Epidermal melanocyte (primary cell): ENCODE data around the gene PALLD.

Source experiments
- DNase-seq: peaks from one replicate; pipeline ENCODE4 v3.0.0; 2011; ENCODE audit warnings: low spot score; ENCODE audit not compliant: insufficient read length

PALLD gene

GRCh38 chr4:168674077-168674747 is 177.4 kb downstream of the PALLD start:
- DNase-seq, result no peak

DNA sequence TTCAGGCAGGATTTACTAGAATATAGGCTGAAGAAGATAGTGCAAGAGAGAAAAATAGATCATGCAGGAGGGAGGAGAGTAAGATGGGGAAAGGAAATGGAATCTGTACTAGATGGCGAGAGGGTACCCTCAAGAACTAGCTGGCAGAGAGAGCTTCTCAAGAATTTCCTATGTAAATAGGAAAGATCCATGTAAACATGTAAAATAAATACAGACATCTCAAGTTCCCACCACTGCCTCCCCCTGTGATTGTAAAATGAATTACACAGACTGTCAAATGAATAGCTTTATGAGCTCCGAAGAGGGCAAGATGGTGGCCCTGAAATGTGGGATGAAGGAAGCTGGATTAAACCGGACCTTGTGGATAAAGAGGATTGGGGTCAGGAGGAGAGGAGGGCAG is 178.0 kb downstream of the PALLD start:
- DNase-seq, result no peak

GRCh38 chr4:168677063-168677462 is 180.2 kb downstream of the PALLD start:
- DNase-seq, result no peak

DNA sequence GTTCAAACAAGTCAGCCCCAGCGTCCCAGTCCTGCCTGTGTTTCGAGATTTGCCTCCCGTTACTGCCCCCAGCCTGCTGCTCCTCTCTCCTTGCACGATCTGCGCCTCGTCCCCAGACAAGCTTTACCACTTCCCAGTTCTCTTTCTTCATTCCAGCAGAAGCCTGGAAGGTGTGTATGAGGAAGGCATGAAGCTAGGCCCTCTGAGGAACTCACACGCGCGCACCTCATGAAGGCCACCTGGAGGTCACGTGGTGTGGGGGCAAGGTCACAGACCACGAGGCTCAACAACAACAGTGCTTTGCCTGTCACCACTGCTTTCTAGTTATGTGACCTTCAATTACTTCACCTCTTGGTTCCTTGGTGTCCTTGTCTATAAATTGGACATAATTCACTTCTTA is 181.0 kb downstream of the PALLD start:
- no peak for DNase-seq

- no peak for DNase-seq
Measured at GRCh38 chr4:168678751-168679366, 182.0 kb downstream of the PALLD start.

DNA sequence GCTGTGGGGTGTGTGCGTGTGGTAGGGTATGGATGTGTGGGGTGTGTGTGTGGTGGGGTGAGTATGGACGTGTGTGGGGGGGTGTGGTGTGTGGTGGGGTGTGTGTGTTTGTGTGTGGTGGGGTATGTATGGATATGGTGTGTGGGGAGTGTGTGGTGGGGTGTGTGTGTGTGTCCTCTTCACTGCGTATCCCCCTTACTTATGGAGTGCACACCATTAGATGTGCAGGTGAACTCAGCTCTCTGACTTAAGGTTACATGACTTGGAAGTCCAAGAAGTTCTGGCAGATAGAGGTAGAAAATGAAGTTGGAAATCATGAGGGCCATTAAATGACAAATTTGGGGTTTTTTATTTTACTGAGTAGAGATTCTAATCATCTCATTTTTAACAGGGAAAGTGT is 182.5 kb downstream of the PALLD start:
- no peak for DNase-seq

- no peak for DNase-seq
Measured at GRCh38 chr4:168679819-168680218, 183.0 kb downstream of the PALLD start.

- no peak for DNase-seq
Measured at GRCh38 chr4:168682898-168683500, 186.1 kb downstream of the PALLD start.

GRCh38 chr4:168683595-168683994 is 186.7 kb downstream of the PALLD start:
- DNase-seq, result no peak

DNA sequence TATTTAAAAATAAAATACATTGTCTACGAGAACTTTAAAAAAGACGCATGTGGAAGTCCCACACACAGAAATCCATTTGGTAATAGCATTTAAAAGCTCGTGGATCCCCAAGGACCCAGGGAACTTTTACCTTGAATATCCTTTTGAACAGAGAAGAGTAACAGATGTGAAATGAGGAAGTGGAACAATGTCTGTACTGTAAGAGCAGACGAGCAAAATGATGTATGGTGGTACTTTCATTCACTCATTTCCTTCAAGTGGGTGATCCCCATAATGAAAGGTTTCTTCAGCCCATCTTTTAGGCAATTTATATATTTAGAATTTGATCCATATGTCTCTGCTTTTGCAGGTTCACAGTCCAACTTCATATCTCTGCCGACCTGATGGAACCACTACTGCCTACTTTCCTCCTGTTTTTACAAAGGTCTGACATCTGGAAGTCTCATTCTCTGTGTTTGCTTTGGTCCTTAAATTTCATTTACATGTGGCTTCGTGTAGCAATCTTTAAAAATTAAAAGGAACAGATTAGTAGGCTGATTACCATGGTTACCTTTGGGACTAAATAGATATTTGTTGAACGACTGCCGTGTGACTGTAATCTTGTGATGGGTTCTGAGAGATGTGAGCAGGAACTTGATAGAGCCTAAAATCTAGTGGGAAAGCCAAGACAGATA is 188.4 kb downstream of the PALLD start:
- no peak for DNase-seq

- no peak for DNase-seq
Measured at GRCh38 chr4:168688584-168688983, 191.7 kb downstream of the PALLD start.

GRCh38 chr4:168689791-168690190 is 192.9 kb downstream of the PALLD start:
- no peak for DNase-seq

DNA sequence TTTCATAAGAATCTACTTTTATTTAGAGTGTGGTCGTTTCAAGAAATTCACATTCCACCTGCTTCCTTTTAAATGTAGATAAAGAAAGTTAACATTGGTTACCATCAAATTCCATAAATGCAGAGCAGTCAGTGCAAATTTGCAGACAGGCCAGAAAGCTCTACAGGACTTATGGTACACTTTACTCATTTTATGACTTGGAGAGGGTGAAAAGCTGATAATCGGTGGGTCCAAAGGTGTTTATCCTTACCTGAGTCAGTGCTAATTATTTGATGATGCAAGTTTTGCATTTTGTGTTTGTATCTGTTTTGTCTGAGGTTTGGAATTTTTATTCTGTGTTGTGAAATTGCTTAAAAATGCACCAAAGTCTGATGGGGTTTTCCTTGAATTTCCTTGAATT is 193.3 kb downstream of the PALLD start:
- no peak for DNase-seq

DNA sequence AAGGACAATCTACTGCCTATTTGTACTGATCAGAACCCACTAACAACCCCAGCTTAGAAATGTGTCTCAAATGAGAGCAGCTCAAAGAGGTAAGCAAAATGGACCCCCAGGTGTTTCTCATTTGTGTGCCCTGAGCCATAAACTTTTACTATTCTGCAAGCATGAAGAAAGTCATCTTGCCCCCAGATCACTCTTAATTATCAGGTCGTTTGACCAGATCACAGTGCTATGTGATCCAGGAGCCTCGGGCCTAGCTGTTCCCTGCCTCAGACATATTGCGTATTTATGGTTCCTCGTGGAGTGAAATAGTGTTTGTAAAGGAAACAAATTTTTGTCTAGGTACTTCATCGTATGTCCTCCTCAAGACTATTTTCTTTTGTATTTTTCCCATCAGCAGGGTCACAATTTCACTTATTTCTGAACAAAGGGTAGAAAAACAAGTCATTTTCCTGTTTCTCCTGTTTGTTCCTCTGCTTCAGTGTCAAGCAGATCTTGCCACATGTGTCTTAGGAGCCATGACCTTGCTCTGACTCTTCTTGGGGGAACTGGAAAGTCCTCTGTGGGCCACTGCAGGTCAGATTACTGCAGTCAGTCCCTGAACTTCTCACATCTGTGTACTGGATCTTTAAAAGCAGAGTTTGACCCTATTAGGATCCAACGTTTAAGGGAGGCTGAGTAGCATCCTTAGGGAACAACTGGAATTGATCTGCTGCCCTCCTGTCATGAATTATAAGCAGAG is 194.9 kb downstream of the PALLD start:
- no peak for DNase-seq

GRCh38 chr4:168693750-168694490 is 197.1 kb downstream of the PALLD start:
- DNase-seq, result no peak

- DNase-seq, result no peak
Measured at GRCh38 chr4:168694667-168695066, 197.8 kb downstream of the PALLD start.

- DNase-seq, result no peak
Measured at GRCh38 chr4:168695288-168695687, 198.4 kb downstream of the PALLD start.

- DNase-seq, result no peak
Measured at GRCh38 chr4:168696280-168696679, 199.4 kb downstream of the PALLD start.

DNA sequence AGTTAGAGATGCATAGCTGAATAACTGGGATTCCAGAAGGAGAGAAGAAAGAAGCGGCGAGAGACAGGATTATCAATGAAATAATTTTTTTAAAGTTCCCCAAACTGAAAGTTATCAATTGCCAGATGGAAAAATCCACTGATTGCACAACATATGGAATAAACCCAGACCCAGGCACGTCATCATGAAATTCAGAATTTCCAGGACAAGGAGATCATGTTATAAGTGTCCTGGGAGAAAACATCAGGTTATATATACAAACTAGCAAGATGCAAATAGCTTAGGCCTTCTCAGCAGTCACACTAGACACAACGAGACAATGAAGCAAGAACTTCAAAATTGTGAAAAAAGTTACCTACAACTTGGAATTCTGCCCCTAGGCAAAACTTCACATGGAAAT is 200.0 kb downstream of the PALLD start:
- DNase-seq, result no peak

- DNase-seq, result no peak
Measured at GRCh38 chr4:168699224-168699878, 202.5 kb downstream of the PALLD start.
